Naive B cell (primary cell): ENCODE results near the gene ZNF592. TPM values are rescaled to one million over a fixed set of nuclear protein-coding genes. Genes with fewer than 3 reads are reported as not detected.
A peak's percentile ranks its signal among the peaks of the same experiment; 100 is the strongest.

Source experiments
- ATAC-seq, 2 donors: fragments of 150-1000 bp; cut with Tn5 transposase; 2 replicates each; pipeline ENCODE4 v1.10.0; 2021; ENCODE audit warnings: low read depth in 2 of 2, mild to moderate bottlenecking in 2 of 2, moderate library complexity in 2 of 2
- DNase-seq: peaks from one replicate; pipeline ENCODE4 v3.0.0; 2022
- H3K27ac Mint-ChIP-seq, 6 donors: one replicate each; pipeline ENCODE4 v1.8.0; 2020 to 2022; ENCODE audit warnings: mild to moderate bottlenecking in 6 of 6, mixed read lengths in 6 of 6, moderate library complexity in 5 of 6, inconsistent platforms in 2 of 6
- H3K27me3 Mint-ChIP-seq, 3 donors: one replicate each; pipeline ENCODE4 v1.8.0; 2021 to 2022; ENCODE audit warnings: mixed read lengths in 3 of 3, mild to moderate bottlenecking in 1 of 3
- H3K36me3 Mint-ChIP-seq, 2 donors: one replicate each; pipeline ENCODE4 v1.8.0; 2020 to 2022; ENCODE audit warnings: mixed read lengths in 2 of 2, inconsistent platforms in 1 of 2, mild to moderate bottlenecking in 1 of 2
- H3K4me1 Mint-ChIP-seq, 3 donors: one replicate each; pipeline ENCODE4 v1.8.0; 2020 to 2022; ENCODE audit warnings: mixed read lengths in 3 of 3, inconsistent platforms in 1 of 3, mild to moderate bottlenecking in 1 of 3, moderate library complexity in 1 of 3
- H3K4me3 Mint-ChIP-seq, 8 donors: one replicate each; pipeline ENCODE4 v1.8.0; 2020 to 2022; ENCODE audit warnings: mild to moderate bottlenecking in 8 of 8, mixed read lengths in 8 of 8, moderate library complexity in 8 of 8, inconsistent platforms in 2 of 8
- H3K9me3 Mint-ChIP-seq, 7 donors: one replicate each; pipeline ENCODE4 v1.8.0; 2020 to 2022; ENCODE audit warnings: mixed read lengths in 7 of 7, mild to moderate bottlenecking in 5 of 7, inconsistent platforms in 2 of 7, moderate library complexity in 1 of 7
- polyA plus RNA-seq, 6 donors: library from polyadenylated mRNA; unstranded; fragments of 300-500 nt; fragmentation: Illumina TruSeq; gene quantifications; one replicate each; pipeline ENCODE4 v1.2.3, GENCODE V29; 2021; ENCODE audit warnings: low read depth in 6 of 6

The ZNF592 gene
- polyA plus RNA-seq, 6 donors from 2014 or later = 2.2 to 21.4 (median 8.5) TPM

GRCh38 chr15:84793431-84794161, 45.2 kb downstream of the ZNF592 start:
- ATAC-seq = no peak
- Mint-ChIP-seq H3K36me3 (peaks cover 11 to 19% of the 10 kb centered on the region in 2 donors), H3K9me3 (no peaks in the 10 kb centered on the region), H3K27me3 (no peaks in the 10 kb centered on the region), H3K4me3 (no peak overlapping the region), H3K4me1 (peaks cover 10 to 26% (median 15%) of the 10 kb centered on the region in 3 donors), H3K27ac (no peak overlapping the region)
- DNase-seq = no peak

DNA sequence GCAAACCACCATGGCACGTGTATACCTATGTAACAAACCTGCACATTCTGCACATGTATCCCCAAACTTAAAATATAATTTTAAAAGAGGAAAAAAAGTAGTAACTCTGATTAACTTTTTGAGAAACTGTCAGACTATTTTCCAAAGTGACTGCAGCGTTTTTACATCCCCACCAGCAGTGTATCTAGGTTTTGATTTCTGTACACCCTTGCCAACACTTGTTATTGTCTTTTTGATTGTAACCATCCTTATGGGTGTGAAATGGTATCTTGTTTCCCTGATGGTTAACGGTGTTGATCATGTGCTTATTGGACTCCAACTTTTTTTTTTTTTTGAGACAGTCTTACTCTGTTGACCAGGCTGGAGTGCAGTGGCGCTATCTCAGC, 45.8 kb downstream of the ZNF592 start:
- Mint-ChIP-seq H3K4me1 (peaks cover 10 to 24% (median 13%) of the 10 kb centered on the region in 3 donors), H3K27ac (peak overlapping the region in 1 of 6 donors; percentile 37), H3K27me3 (no peaks in the 10 kb centered on the region), H3K9me3 (no peaks in the 10 kb centered on the region), H3K36me3 (peaks cover 11 to 19% of the 10 kb centered on the region in 2 donors), H3K4me3 (no peak overlapping the region)
- DNase-seq (no peak), ATAC-seq (no peak)

DNA sequence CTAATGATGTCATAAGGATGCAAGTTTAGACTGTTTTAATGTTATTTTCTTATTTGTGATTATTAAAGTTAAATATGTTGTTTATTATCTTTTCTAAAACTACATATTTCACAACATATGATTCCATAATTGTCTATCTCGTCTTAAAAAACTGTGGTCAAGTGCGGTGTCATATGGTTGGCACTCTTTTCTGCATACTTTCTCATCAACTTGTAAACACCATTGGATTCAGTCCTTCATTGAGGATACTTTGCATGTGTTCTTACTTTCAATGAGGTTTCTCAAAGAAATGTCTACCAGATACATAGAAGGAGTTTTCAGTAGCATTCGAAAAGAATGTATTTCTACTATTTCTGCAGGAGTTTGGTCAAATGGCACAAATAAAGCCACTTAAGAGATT, 46.8 kb downstream of the ZNF592 start:
- Mint-ChIP-seq H3K27ac (no peak overlapping the region), H3K36me3 (peaks cover 16 to 22% of the 10 kb centered on the region in 2 donors), H3K4me3 (no peak overlapping the region), H3K9me3 (no peaks in the 10 kb centered on the region), H3K4me1 (peaks cover 7 to 22% (median 10%) of the 10 kb centered on the region in 3 donors), H3K27me3 (no peaks in the 10 kb centered on the region)
- ATAC-seq (no peak), DNase-seq (no peak)

GRCh38 chr15:84797212-84797611, 48.8 kb downstream of the ZNF592 start:
- H3K4me1 Mint-ChIP-seq = peaks cover 0 to 6% (median 0%) of the 10 kb centered on the region in 3 donors
- no peak overlapping the region for H3K4me3 Mint-ChIP-seq
- ATAC-seq = no peak
- no peaks in the 10 kb centered on the region for H3K27me3 Mint-ChIP-seq
- no peak overlapping the region for H3K27ac Mint-ChIP-seq
- DNase-seq = no peak
- H3K9me3 Mint-ChIP-seq = no peaks in the 10 kb centered on the region
- H3K36me3 Mint-ChIP-seq = peaks cover 8 to 10% of the 10 kb centered on the region in 2 donors

DNA sequence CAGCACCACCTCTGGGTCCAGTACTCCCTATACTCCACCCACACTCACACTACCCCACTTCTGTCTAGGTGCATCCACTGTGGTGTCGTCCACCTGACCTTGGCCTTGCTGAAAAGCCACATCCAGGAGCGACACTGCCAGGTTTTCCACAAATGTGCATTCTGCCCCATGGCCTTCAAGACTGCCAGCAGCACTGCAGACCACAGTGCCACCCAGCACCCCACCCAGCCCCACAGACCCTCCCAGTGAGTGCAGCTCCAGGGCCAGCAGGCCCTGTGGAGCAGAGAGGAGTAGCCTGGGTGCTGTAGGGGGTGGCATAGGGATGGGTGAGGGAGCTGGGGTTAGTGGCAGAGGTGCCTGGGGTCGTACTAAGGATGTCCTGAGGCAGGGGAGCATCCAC, 49.4 kb downstream of the ZNF592 start:
- Mint-ChIP-seq H3K27me3 (no peaks in the 10 kb centered on the region), H3K4me3 (no peak overlapping the region), H3K36me3 (peaks cover 12% of the 10 kb centered on the region in 2 donors), H3K27ac (peak overlapping the region in 3 of 6 donors; percentile 6 to 93 (median 78)), H3K4me1 (peaks cover 0 to 9% (median 0%) of the 10 kb centered on the region in 3 donors), H3K9me3 (no peaks in the 10 kb centered on the region)
- DNase-seq (no peak), ATAC-seq (no peak)

- Mint-ChIP-seq H3K27me3 (no peaks in the 10 kb centered on the region), H3K9me3 (no peaks in the 10 kb centered on the region), H3K4me3 (no peak overlapping the region), H3K27ac (no peak overlapping the region), H3K36me3 (peaks cover 19% of the 10 kb centered on the region in 2 donors), H3K4me1 (peaks cover 0 to 16% (median 0%) of the 10 kb centered on the region in 3 donors)
- no peak for ATAC-seq
- DNase-seq = no peak
These were observed 50.1 kb downstream of the ZNF592 start for GRCh38 chr15:84798436-84798946.

DNA sequence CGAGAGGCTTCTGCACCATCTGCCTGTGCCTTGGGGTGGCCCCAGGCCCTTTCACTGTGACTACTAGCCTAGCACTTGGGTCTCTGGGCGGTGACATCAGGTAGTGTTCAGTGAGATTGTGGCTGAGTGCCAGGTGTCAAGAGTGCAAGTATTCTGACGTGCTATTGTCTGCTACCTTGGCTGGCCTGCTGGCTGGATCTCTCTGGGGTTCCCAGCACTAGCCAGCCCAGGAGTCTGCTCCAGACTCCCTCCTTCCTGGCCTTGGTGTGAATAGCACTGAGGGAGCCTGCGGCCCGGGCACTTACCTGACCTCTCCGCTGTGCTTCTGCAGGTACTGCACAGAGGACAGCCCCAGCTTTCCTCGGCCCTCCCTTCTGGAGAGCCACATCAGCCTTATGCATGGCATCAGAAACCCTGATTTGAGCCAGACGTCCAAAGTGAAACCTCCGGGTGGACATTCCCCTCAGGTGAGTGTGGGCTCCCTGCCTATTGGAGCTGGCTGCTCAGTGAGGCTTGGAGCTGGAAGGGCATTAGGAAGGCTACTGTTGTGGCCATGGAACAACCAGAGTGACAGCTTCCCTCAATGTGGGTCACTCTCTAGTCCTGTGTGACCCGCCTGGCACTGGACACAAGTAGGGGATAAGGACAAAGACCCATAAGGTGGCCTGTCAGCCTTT, 51.3 kb downstream of the ZNF592 start:
- no peaks in the 10 kb centered on the region for H3K9me3 Mint-ChIP-seq
- peaks cover 21 to 22% of the 10 kb centered on the region in 2 donors for H3K36me3 Mint-ChIP-seq
- no peak for DNase-seq
- H3K27me3 Mint-ChIP-seq = no peaks in the 10 kb centered on the region
- ATAC-seq = no peak
- H3K27ac Mint-ChIP-seq = peak overlapping the region in 1 of 6 donors; percentile 80
- H3K4me1 Mint-ChIP-seq = peaks cover 0 to 20% (median 0%) of the 10 kb centered on the region in 3 donors
- H3K4me3 Mint-ChIP-seq = no peak overlapping the region

GRCh38 chr15:84800365-84800806, 52.0 kb downstream of the ZNF592 start:
- Mint-ChIP-seq H3K27ac (peak overlapping the region in 1 of 6 donors; percentile 80), H3K4me3 (no peak overlapping the region), H3K27me3 (no peaks in the 10 kb centered on the region), H3K9me3 (no peaks in the 10 kb centered on the region), H3K4me1 (peaks cover 0 to 20% (median 4%) of the 10 kb centered on the region in 3 donors), H3K36me3 (peaks cover 21 to 29% of the 10 kb centered on the region in 2 donors)
- ATAC-seq (no peak), DNase-seq (no peak)

- Mint-ChIP-seq H3K36me3 (peaks cover 21 to 29% of the 10 kb centered on the region in 2 donors), H3K27me3 (no peaks in the 10 kb centered on the region), H3K9me3 (no peaks in the 10 kb centered on the region), H3K27ac (peak overlapping the region in 4 of 6 donors; percentile 9 to 74 (median 50)), H3K4me3 (no peak overlapping the region), H3K4me1 (peaks cover 0 to 14% (median 4%) of the 10 kb centered on the region in 3 donors)
- ATAC-seq = no peak
- DNase-seq = no peak
These were observed 55.9 kb downstream of the ZNF592 start for GRCh38 chr15:84804005-84804900.

DNA sequence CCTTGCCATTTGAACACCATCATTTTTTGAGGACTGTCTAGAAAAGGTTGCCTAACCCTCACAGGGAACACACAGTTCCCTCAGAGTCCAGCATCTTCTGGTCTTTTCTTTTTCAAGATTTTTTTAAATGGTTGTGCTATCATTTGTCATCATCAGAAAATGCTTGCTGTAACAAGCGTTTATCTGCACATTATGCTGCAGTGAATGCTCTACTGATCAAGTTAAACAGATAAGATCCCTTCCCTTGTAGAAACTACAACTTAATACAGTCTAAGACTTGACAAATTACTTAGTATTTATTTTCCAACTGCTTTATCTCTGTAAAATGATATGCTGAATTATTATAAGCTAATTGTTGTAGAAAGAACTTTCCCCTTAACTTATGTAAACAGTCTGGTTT, 56.8 kb downstream of the ZNF592 start:
- Mint-ChIP-seq H3K27me3 (no peaks in the 10 kb centered on the region), H3K4me3 (no peak overlapping the region), H3K27ac (peak overlapping the region in 2 of 6 donors; percentile 37 to 66), H3K4me1 (peaks cover 0 to 14% (median 4%) of the 10 kb centered on the region in 3 donors), H3K9me3 (no peaks in the 10 kb centered on the region), H3K36me3 (peaks cover 15 to 25% of the 10 kb centered on the region in 2 donors)
- DNase-seq (no peak), ATAC-seq (no peak)

DNA sequence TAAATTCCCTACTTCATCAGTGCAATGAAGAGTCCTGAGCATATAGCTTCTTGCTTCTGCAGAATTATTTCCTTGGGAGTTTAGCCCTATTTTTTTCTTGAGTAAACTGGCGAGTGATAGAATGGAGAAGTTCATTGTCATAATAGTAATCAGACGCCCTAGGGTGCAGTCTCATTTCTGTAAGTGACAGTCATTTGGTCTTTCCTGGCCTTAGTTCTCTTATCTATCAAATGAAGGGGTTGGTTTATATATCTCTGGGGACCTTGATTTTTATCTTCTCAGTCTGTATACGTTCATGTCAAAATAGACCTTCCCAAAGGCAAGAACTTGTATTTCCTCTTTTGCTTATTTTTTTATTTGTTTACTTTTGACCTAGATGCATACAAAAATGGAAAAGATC, 58.8 kb downstream of the ZNF592 start:
- H3K4me1 Mint-ChIP-seq = peaks cover 0 to 14% (median 10%) of the 10 kb centered on the region in 3 donors
- no peak overlapping the region for H3K4me3 Mint-ChIP-seq
- peak overlapping the region in 1 of 6 donors; percentile 70 for H3K27ac Mint-ChIP-seq
- no peak for DNase-seq
- ATAC-seq = no peak
- H3K36me3 Mint-ChIP-seq = peaks cover 13 to 20% of the 10 kb centered on the region in 2 donors
- no peaks in the 10 kb centered on the region for H3K27me3 Mint-ChIP-seq
- no peaks in the 10 kb centered on the region for H3K9me3 Mint-ChIP-seq

DNA sequence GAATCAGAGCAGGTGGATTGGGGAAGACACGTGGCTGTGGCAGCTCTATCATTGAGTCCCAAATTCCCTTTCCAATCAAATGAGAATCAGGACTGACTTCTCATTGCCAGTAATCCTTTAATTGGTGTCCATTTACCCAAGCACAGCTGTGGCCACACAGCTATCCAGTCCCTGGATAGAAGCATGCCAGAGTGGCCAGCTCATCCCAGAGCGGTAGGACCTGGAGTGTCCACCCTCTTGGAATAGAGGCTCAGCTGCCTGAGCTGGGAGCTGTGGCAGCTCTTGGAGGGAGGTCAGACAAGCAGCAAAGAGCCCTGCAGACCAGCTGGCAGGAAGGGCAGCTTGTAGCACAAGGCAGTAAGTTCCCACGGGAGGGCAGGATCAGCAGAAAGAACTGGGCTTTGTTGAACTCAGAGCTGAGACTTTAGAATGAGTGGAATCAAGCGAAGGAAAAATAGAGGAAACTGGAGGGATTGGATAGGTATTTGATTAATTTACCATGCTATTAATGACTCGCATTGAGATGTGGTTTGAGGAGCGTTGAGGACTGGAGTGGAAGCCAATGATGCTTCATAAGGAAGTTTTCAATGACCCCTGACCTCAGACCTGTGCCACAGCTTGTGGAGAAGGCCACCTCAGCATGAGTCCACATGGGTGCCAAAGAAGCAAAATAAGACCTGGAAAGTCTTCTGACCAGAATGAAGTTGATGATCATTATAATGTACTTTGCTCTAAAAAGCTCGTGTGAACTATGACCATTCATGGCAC, 61.9 kb downstream of the ZNF592 start:
- Mint-ChIP-seq H3K27ac (peak overlapping the region in 2 of 6 donors; percentile 32 to 83), H3K36me3 (peaks cover 0 to under 1% of the 10 kb centered on the region in 2 donors), H3K4me3 (no peak overlapping the region), H3K9me3 (no peaks in the 10 kb centered on the region), H3K4me1 (peaks cover 0 to 7% (median 3%) of the 10 kb centered on the region in 3 donors), H3K27me3 (peaks cover 2 to 11% (median 2%) of the 10 kb centered on the region in 3 donors)
- ATAC-seq (no peak), DNase-seq (no peak)
